Heart right ventricle (tissue), 16 donors: ENCODE results near the gene PRTFDC1. TPM values are rescaled to one million over a fixed set of nuclear protein-coding genes. Genes with fewer than 3 reads are reported as not detected.

Experiments used
- ATAC-seq, 8 donors: fragments of 200-7000 bp; cut with Tn5 transposase; one replicate each; pipeline ENCODE4 v1.9.1; 2020; ENCODE audit warnings: mild to moderate bottlenecking in 8 of 8, moderate library complexity in 8 of 8, moderate number of reproducible peaks in 1 of 8
- DNase-seq, 2 donors: peaks; one replicate each; pipeline ENCODE4 v3.0.0-alpha.2; 2020
- H3K27ac ChIP-seq, 10 donors: fragments of 200-600 bp; sonication (generic) in 2 of 10; one replicate each; pipeline versions ENCODE4 v1.5.0 to v1.8.0; 2020 to 2022; ENCODE audit warnings: mild to moderate bottlenecking in 3 of 10
- H3K27me3 ChIP-seq, 7 donors: fragments of 200-600 bp; one replicate each; pipeline ENCODE4 v1.8.0; 2021 to 2022; ENCODE audit warnings: mild to moderate bottlenecking in 2 of 7
- H3K36me3 ChIP-seq, 9 donors: fragments of 200-600 bp; sonication (generic) in 1 of 9; one replicate each; pipeline versions ENCODE4 v1.5.0 to v1.8.0; 2020 to 2022; ENCODE audit warnings: mild to moderate bottlenecking in 2 of 9
- H3K4me1 ChIP-seq, 9 donors: fragments of 200-600 bp; sonication (generic) in 1 of 9; one replicate each; pipeline versions ENCODE4 v1.5.0 to v1.8.0; 2020 to 2022; ENCODE audit warnings: mild to moderate bottlenecking in 4 of 9
- H3K4me3 ChIP-seq, 10 donors: fragments of 200-600 bp; sonication (generic) in 2 of 10; one replicate each; pipeline versions ENCODE4 v1.5.0 to v1.8.0; 2020 to 2022; ENCODE audit warnings: mild to moderate bottlenecking in 7 of 10, moderate library complexity in 2 of 10
- H3K9me3 ChIP-seq, 11 donors: fragments of 200-600 bp in 10 of 11; sonication (generic) in 2 of 11; one replicate each; pipeline versions ENCODE4 v1.5.0 to v1.8.0; 2013 to 2022; ENCODE audit warnings: mild to moderate bottlenecking in 2 of 11, control low read depth in 1 of 11, moderate library complexity in 1 of 11
- WGBS, 2 donors: extraction: QIAGEN DNeasy Blood & Tissue Kit; methylation state at CpG; one replicate each; pipeline ENCODE4 v1.1.7; 2013; ENCODE audit warnings: inconsistent platforms in 1 of 2; 5-methylcytosine and 5-hydroxymethylcytosine counted together
- intact Hi-C, 10 donors: fragments of 100-400 bp; cut with DNase I; formaldehyde crosslinking; loops; one replicate each; pipeline versions ENCODE4 v1.11.1 to v1.14.2; 2022
- polyA plus RNA-seq, 2 donors: library from polyadenylated mRNA; stranded (reverse); fragments of 200-250 nt; gene quantifications; one replicate each; pipeline ENCODE4 v1.2.3, GENCODE V29; 2013
- total RNA-seq, 10 donors: library from RNA; stranded (reverse); fragmentation: NEBNext Ultra II Directional in 3 of 10; extraction: Animal tissue kit (Norgen Biotek cat#: 25700) in 3 of 10; gene quantifications; one replicate each; pipeline versions ENCODE4 v1.2.1 to v1.2.4, GENCODE V29; 2021 to 2023
- TF ChIP-seq, protein P1 (sequence below), 9 donors: fragments of 200-600 bp; sonication (generic) in 2 of 9; IDR thresholded peaks; one replicate each; pipeline versions ENCODE4 v1.5.0 to v1.8.0; 2021 to 2022; ENCODE audit warnings: antibody characterized with exemption in 9 of 9, mild to moderate bottlenecking in 5 of 9, moderate library complexity in 1 of 9
- donor health status: Arrhythmogenic right ventricular cardiomyopathy.
- donor health status: ischemic (EF 13 %, LVEDD 7.1; RV severe dilation, severe dysfunction).
- donor health status: healthy with polysubstance abuse.
- donor health status: DM: no; HTN: yes; CAD: no.
- donor health status: DM: no; HTN: no; CAD: no.
- donor health status: ischemic (EF 25% LVEDD 6.9; RV normal size, moderate dysfunction).
- donor health status: ischemic (EF 25% LVEDD 5.7; RV mildly dilated, moderate dysfunction).
- donor health status: healthy.
- donor health status: DM: yes; HTN: yes; CAD: no.
- donor health status: Ischemic cardiomyopathy.
- donor health status: ischemic (EF 35%, LVEDD 5.7; RV mildly dilated, moderate dysfunction).
- donor health status: nonischemic (EF 11% LVEDD 7.7; RV severe dilation, severe dysfunction).
- donor health status: DM: yes; HTN: yes; CAD: no.
- donor health status: PGD.
- donor health status: ischemic (EF 29% LVEDD 5.4; RV normal size, mild dysfunction).
- donor health status: nonischemic (EF 23%, LVEDD 6.1; RV moderate dilation, normal function).

The PRTFDC1 gene
- total and polyA plus RNA-seq, 12 donors, result 2.5 to 11.4 (median 5.0) TPM

DNA sequence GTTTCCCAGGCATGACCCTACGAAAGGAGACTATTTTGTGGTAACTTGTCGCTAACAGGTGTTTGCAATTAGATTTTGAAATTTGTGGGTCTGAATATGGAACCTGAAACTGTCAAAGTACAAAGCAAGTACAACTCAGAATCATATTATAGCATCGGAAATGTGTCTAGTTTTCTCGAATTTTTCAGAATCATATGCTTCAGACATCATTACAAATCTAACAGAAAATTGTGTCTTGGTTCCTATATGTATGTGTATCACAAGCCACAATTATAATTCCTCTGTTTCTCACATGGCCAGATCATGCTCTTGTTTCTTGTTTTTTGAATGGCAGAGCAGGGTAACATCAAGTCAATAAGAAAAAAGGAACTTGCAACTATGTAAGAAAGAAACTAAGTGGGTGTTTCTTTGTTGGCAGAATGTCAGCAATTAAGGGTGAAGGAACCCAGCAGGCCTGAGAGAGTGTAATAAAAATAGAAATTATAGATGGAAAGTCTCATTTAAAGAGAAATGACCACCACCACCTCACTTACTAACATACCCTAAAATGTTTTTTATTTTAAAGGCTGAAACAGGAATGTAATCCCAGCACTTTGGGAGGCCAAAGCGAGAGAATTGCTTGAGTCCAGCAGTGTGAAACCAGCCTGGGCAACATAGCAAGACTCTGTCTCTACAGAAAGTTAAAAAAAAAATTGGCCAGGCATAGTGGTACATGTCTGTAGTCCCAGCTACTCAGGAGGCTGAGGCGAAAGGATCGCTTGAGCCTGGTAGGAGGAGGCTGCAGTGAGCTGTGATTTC is 51.3 kb downstream of the PRTFDC1 start:
- no peaks in the 10 kb centered on the region for H3K27me3 ChIP-seq
- TF ChIP-seq, protein P1, sequence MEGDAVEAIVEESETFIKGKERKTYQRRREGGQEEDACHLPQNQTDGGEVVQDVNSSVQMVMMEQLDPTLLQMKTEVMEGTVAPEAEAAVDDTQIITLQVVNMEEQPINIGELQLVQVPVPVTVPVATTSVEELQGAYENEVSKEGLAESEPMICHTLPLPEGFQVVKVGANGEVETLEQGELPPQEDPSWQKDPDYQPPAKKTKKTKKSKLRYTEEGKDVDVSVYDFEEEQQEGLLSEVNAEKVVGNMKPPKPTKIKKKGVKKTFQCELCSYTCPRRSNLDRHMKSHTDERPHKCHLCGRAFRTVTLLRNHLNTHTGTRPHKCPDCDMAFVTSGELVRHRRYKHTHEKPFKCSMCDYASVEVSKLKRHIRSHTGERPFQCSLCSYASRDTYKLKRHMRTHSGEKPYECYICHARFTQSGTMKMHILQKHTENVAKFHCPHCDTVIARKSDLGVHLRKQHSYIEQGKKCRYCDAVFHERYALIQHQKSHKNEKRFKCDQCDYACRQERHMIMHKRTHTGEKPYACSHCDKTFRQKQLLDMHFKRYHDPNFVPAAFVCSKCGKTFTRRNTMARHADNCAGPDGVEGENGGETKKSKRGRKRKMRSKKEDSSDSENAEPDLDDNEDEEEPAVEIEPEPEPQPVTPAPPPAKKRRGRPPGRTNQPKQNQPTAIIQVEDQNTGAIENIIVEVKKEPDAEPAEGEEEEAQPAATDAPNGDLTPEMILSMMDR (IDR thresholded peaks at IDR 0.05), result no peak
- no peaks in the 10 kb centered on the region for H3K9me3 ChIP-seq
- DNase-seq (no peak), ATAC-seq (peak in 7 of 8 donors; percentile 20 to 69 (median 51))
- no peaks in the 10 kb centered on the region for H3K36me3 ChIP-seq
- H3K27ac ChIP-seq, result peak overlapping the region in 6 of 10 donors; percentile 26 to 78 (median 67)
- peaks cover 4 to 40% (median 19%) of the 10 kb centered on the region in 9 donors for H3K4me1 ChIP-seq
- intact Hi-C loops, result no loop called here
- 86 to 87% methylated on average over 7 of the region's 7 CpGs for WGBS, 2 donors
- no peak overlapping the region for H3K4me3 ChIP-seq

DNA sequence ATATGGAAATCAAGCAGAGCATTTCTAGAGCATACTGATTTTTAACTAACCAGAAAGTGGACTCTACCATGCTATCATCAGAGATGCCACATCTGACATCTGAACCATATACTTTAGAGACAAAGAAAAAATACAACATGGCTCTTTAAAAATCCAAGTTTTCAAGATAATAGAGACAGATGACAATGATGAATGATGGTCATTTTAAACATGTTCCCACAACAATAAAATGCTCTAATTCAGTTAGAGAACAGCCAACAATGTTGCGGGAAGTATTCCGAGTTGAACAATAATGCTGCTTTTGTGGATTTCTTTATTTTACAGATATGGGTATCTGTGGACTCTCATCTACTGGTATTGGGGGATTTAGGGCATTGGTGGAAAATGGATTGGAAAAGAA is 52.8 kb downstream of the PRTFDC1 start:
- Histone ChIP-seq H3K27ac (no peak overlapping the region), H3K27me3 (no peaks in the 10 kb centered on the region), H3K9me3 (no peaks in the 10 kb centered on the region), H3K36me3 (no peaks in the 10 kb centered on the region), H3K4me1 (peaks cover 4 to 45% (median 19%) of the 10 kb centered on the region in 9 donors), H3K4me3 (no peak overlapping the region)
- ATAC-seq, result no peak
- WGBS, 2 donors, result 94 to 96% methylated on average over 2 of the region's 2 CpGs
- intact Hi-C loops, result no loop called here
- DNase-seq, result no peak
- TF ChIP-seq, protein P1 (IDR thresholded peaks at IDR 0.05), result no peak

DNA sequence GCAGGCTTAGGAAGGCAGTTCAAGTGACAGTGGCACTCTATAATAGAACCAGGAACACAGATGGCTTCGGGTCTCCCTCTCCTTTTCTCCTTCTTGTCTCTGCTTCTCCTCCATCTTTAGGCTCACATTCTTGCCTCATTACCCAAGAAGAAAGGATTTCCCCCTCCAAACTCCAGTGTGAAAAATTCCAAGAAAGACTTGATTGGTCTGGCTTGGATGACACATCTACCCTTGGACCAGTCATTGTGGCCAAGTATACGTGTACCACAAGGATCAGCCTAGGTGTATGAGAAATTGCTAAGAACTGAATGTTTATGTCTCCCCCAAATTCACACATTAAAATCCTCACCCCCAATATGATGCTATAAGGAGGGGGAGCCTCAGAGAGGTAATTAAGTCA is 53.9 kb downstream of the PRTFDC1 start:
- DNase-seq (no peak), ATAC-seq (no peak)
- WGBS, 2 donors, result 98% methylated on average over 2 of the region's 2 CpGs
- intact Hi-C loops, result no loop called here
- Histone ChIP-seq H3K4me1 (peaks cover 4 to 55% (median 19%) of the 10 kb centered on the region in 9 donors), H3K9me3 (no peaks in the 10 kb centered on the region), H3K27ac (no peak overlapping the region), H3K4me3 (no peak overlapping the region), H3K36me3 (no peaks in the 10 kb centered on the region), H3K27me3 (no peaks in the 10 kb centered on the region)
- TF ChIP-seq, protein P1 (IDR thresholded peaks at IDR 0.05), result no peak

DNA sequence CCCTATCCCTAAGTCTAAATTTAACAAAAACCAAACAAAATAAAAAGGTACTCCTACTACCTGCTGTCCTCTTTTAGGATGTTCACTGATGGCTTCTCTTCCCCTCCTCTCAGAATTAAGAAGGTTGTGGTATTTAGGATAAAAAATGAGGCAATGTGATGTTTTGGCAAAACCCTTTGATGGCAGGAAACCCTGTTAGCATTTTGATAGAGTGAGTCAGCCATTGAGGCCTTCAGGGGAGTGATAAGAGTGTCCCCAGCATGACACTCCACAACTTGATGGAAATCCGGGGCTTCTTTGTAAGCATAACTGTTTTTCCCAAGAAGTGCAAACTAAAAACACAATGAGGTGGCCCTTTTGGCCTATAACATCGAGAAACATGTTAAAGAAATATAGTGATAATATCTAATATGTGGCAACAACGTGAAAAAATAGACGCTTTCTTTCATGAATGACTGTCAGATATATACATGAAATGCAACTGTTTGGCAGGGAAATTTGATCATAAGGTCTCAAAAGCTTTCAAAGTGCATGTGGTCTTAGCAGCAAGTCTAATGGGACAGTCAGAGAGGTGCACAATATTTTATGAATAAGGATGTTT is 55.0 kb downstream of the PRTFDC1 start:
- no peak for ATAC-seq
- Histone ChIP-seq H3K27me3 (no peaks in the 10 kb centered on the region), H3K4me1 (peaks cover 4 to 45% (median 16%) of the 10 kb centered on the region in 9 donors), H3K27ac (no peak overlapping the region), H3K4me3 (no peak overlapping the region), H3K9me3 (no peaks in the 10 kb centered on the region), H3K36me3 (no peaks in the 10 kb centered on the region)
- DNase-seq, result no peak
- WGBS, 2 donors, result 54 to 55% methylated on average over 4 of the region's 4 CpGs
- intact Hi-C loops, result no loop called here
- TF ChIP-seq, protein P1 (IDR thresholded peaks at IDR 0.05), result no peak
